ENCODE results near the gene ACOT7. TPM values are rescaled to one million over a fixed set of nuclear protein-coding genes. Genes with fewer than 3 reads are reported as not detected.

The ACOT7 gene
- total RNA-seq, 4 donors from 2014 or later = 18.6 to 29.4 (median 23.2) TPM

DNA sequence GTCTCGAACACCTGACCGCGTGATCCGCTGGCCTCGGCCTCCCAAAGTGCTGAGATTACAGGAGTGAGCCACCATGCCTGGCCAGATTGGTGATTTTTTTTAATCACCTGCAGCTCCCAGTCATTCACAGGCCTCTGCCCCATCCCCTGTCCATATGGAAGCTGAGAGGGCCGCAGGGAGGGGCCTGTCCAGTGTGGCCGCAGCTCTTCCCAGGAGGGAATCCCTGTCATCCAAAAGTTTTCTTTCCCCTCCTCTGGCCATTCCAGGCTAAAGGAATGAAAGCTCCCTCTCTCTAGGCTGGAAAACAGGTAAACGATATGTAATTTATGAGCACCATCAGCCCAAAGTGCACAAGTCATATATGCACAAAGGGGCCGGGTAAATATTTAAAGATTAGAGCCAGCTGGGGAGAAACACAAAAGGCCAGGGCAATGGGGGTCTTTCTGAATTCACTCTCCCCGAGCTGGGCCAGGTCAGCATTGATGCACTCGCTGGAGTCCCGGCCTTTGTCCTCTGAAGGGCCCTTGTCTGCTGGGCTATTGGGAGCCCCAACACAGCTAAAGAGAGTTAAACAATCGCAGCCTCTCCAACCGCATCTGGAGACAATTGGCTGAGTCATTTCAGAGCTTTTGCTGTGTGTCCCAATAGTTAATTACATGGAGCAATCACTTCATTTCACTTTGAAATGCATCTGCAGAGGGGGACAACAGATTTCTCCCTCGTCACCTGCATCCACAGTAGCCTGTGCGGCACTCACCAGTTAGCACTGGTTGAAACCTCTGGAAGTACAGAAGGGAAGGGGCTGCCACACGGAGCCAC lies 153.4 kb downstream of the ACOT7 start:
- no peak for DNase-seq (ENCODE audit: low spot score in 2 of 2)
- H3K9me3 ChIP-seq = no peaks in the 10 kb centered on the region
- no peak for TF ChIP-seq EP300 (IDR thresholded peaks at IDR 0.05)
- TF ChIP-seq, protein P1, sequence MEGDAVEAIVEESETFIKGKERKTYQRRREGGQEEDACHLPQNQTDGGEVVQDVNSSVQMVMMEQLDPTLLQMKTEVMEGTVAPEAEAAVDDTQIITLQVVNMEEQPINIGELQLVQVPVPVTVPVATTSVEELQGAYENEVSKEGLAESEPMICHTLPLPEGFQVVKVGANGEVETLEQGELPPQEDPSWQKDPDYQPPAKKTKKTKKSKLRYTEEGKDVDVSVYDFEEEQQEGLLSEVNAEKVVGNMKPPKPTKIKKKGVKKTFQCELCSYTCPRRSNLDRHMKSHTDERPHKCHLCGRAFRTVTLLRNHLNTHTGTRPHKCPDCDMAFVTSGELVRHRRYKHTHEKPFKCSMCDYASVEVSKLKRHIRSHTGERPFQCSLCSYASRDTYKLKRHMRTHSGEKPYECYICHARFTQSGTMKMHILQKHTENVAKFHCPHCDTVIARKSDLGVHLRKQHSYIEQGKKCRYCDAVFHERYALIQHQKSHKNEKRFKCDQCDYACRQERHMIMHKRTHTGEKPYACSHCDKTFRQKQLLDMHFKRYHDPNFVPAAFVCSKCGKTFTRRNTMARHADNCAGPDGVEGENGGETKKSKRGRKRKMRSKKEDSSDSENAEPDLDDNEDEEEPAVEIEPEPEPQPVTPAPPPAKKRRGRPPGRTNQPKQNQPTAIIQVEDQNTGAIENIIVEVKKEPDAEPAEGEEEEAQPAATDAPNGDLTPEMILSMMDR (IDR thresholded peaks at IDR 0.05) = no peak
- H3K27ac ChIP-seq = no peak overlapping the region
- H3K27me3 ChIP-seq = peaks cover 3 to 68% of the 10 kb centered on the region in 2 donors
- 62 to 66% methylated on average over 17 of the region's 17 CpGs for WGBS, 2 donors
- H3K4me1 ChIP-seq = peaks cover 0 to 30% (median 13%) of the 10 kb centered on the region in 4 donors
- no peak overlapping the region for H3K4me3 ChIP-seq
- H3K36me3 ChIP-seq = no peaks in the 10 kb centered on the region

DNA sequence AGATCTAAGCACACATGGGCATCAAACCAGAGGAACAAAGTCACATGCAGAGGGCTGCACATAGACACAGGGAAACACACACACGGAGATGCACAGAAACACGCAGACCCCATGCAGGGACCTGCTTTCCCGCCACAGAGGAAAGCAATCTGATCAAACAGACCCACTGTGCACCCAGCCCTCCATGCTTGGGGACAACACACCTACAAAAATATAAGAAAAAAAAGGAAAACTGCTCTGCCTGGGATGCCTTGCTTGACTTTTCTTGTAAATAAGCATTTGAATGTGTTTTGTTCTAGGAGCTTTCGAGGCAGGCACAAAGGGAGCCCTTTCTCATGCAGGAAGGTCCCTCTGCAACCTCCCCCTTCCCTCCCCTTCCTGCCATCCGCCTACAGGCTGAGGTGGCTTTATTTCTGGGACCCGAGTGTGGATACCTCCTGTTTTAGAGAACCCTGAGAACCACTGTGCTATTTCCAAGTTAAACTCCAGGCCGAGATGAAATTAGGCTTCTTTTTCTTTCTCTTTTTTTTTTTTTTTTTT lies 154.3 kb downstream of the ACOT7 start:
- TF ChIP-seq, protein P1 (IDR thresholded peaks at IDR 0.05) = no peak
- no peak for TF ChIP-seq EP300 (IDR thresholded peaks at IDR 0.05)
- no peak for TF ChIP-seq POLR2A (IDR thresholded peaks at IDR 0.05)
- DNase-seq (ENCODE audit: low spot score in 2 of 2) = no peak
- Histone ChIP-seq H3K27ac (no peak overlapping the region), H3K9me3 (no peaks in the 10 kb centered on the region), H3K4me3 (no peak overlapping the region), H3K27me3 (peaks cover 3 to 60% of the 10 kb centered on the region in 2 donors), H3K36me3 (no peaks in the 10 kb centered on the region), H3K4me1 (peaks cover 0 to 32% (median 22%) of the 10 kb centered on the region in 4 donors)
- 38 to 39% methylated on average over 7 of the region's 7 CpGs for WGBS, 2 donors

DNA sequence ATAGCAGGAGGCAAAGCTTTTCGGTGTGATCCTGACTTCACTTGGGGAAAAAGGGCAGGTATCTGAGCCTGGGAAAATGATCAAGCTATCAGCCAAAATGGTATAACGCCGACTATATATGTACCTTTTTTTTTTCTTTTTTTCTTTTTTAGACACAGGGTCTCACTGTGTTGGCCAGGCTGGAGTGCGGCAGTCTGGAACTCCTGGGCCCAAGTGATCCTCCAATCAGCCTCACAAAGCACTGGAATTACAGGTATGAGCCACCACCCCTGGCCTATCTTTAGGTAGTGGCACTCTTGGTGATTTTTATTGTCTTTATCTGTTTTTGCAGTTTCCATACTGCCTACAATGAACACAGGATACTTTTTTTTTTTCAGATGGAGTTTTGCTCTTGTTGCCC lies 156.5 kb downstream of the ACOT7 start:
- Histone ChIP-seq H3K36me3 (peaks cover 0 to 20% (median 4%) of the 10 kb centered on the region in 3 donors), H3K4me3 (no peak overlapping the region), H3K27ac (no peak overlapping the region), H3K27me3 (peaks cover 3 to 40% of the 10 kb centered on the region in 2 donors), H3K4me1 (peaks cover 0 to 29% (median 21%) of the 10 kb centered on the region in 4 donors), H3K9me3 (no peaks in the 10 kb centered on the region)
- WGBS, 2 donors = 96 to 97% methylated on average over 4 of the region's 4 CpGs
- TF ChIP-seq, protein P1 (IDR thresholded peaks at IDR 0.05) = no peak
- TF ChIP-seq POLR2A (IDR thresholded peaks at IDR 0.05) = no peak
- no peak for TF ChIP-seq EP300 (IDR thresholded peaks at IDR 0.05)
- DNase-seq (ENCODE audit: low spot score in 2 of 2) = no peak

DNA sequence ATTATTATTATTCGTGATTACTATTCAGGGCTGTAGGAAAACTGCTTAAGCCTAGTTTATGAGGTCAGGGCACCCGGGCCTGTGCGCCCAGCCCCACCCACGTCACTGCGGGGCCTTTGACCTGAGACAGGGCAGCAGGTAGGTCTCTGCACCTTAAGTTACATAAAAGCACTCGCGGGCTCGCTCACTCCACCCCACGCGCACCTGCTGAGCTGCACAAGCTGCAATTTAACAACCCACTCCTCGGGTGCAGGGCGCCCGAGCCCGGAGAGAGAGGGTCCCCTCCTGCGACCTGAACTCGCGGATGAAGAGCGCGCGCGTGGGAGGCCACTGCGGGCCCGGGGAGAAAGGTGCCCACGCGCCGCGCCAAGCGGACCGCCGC lies 158.3 kb downstream of the ACOT7 start:
- Histone ChIP-seq H3K4me1 (peaks cover 0 to 19% (median 15%) of the 10 kb centered on the region in 4 donors), H3K4me3 (peak overlapping the region; percentile 65 to 75 (median 70)), H3K9me3 (no peaks in the 10 kb centered on the region), H3K27me3 (peaks cover 0 to 21% of the 10 kb centered on the region in 2 donors), H3K36me3 (peaks cover 0 to 38% (median 14%) of the 10 kb centered on the region in 3 donors), H3K27ac (peak overlapping the region in 2 of 4 donors; percentile 55 to 56)
- WGBS, 2 donors = 0 to 2% methylated on average over 6 to 23 of the region's 30 CpGs
- no peak for DNase-seq (ENCODE audit: low spot score in 2 of 2)
- TF ChIP-seq EP300 (IDR thresholded peaks at IDR 0.05) (no peak), POLR2A (IDR thresholded peaks at IDR 0.05) (no peak)
- TF ChIP-seq, protein P1 (IDR thresholded peaks at IDR 0.05) = no peak
